Measurements from ENCODE around the gene KRTAP5-4.
"Not testable (repeated sequence)": the region's sequence is repeated elsewhere in the genome, so short reads cannot be mapped to it uniquely, and the experiment has no call there.

Gene KRTAP5-4

GRCh38 chr11:1636291-1636950, 14.5 kb upstream of the KRTAP5-4 start:
- DNase-seq = no peak

- DNase-seq = no peak
These were observed 11.9 kb upstream of the KRTAP5-4 start for GRCh38 chr11:1633864-1634263.

- DNase-seq = no peak
These were observed 10.2 kb upstream of the KRTAP5-4 start for GRCh38 chr11:1632053-1632714.

- DNase-seq = no peak
These were observed 9.2 kb upstream of the KRTAP5-4 start for GRCh38 chr11:1631066-1631568.

- no peak for DNase-seq
These were observed 8.3 kb upstream of the KRTAP5-4 start for GRCh38 chr11:1630271-1630670.

- DNase-seq = no peak
These were observed 7.6 kb upstream of the KRTAP5-4 start, which contains the start of gene KRTAP5-5 for GRCh38 chr11:1629326-1630185. Gene KRTAP5-5 (plus strand): TSS chr11:1629775. CDS start chr11:1629841, 66 bp downstream.

GRCh38 chr11:1628506-1629325, 6.8 kb upstream of the KRTAP5-4 start:
- no peak for DNase-seq

GRCh38 chr11:1625541-1625940, 3.6 kb upstream of the KRTAP5-4 start:
- DNase-seq = no peak

- no peak for DNase-seq
These were observed 2.7 kb upstream of the KRTAP5-4 start for GRCh38 chr11:1624621-1625020.

- DNase-seq = no peak
These were observed 1.8 kb upstream of the KRTAP5-4 start for GRCh38 chr11:1623716-1624115.

GRCh38 chr11:1619449-1619848, 2.5 kb downstream of the KRTAP5-4 start:
- no peak for DNase-seq

GRCh38 chr11:1618231-1618630, 3.7 kb downstream of the KRTAP5-4 start:
- no peak for DNase-seq

- no peak for DNase-seq
These were observed 13.6 kb downstream of the KRTAP5-4 start, which contains the start of gene KRTAP5-3 for GRCh38 chr11:1608363-1608762. Gene KRTAP5-3 (minus strand): TSS chr11:1608463. CDS start chr11:1608385, 78 bp downstream.

GRCh38 chr11:1607901-1608300, 14.0 kb downstream of the KRTAP5-4 start:
- DNase-seq = not testable (repeated sequence)

GRCh38 chr11:1607156-1607845, 14.6 kb downstream of the KRTAP5-4 start:
- DNase-seq = not testable (repeated sequence)

GRCh38 chr11:1605923-1606322, 16.0 kb downstream of the KRTAP5-4 start:
- not testable (repeated sequence) for DNase-seq

- no peak for DNase-seq
These were observed 17.2 kb downstream of the KRTAP5-4 start for GRCh38 chr11:1604711-1605110.

- no peak for DNase-seq
These were observed 17.8 kb downstream of the KRTAP5-4 start for GRCh38 chr11:1604181-1604580.

- DNase-seq = no peak
These were observed 18.3 kb downstream of the KRTAP5-4 start for GRCh38 chr11:1603629-1604028.

GRCh38 chr11:1601663-1602062, 20.3 kb downstream of the KRTAP5-4 start:
- not testable (repeated sequence) for DNase-seq

- no peak for DNase-seq
These were observed 21.3 kb downstream of the KRTAP5-4 start for GRCh38 chr11:1600626-1601025.

GRCh38 chr11:1598816-1599215, 23.1 kb downstream of the KRTAP5-4 start:
- no peak for DNase-seq

Data from SHP77 treated with DMSO at 0.1 percent for 48 hours (cell line).